Progenitor cell of endocrine pancreas (in vitro differentiated cells): ENCODE measurements around the gene USP3. TPM values are rescaled to one million over a fixed set of nuclear protein-coding genes. Genes with fewer than 3 reads are reported as not detected.
A peak's percentile ranks its signal among the peaks of the same experiment; 100 is the strongest.

Experiments used
- DNase-seq: peaks from one replicate; pipeline ENCODE4 v3.0.0; 2021; ENCODE audit warnings: low spot score; ENCODE audit not compliant: unreplicated experiment
- H3K27ac Mint-ChIP-seq: 2 replicates; pipeline ENCODE4 v1.8.0; 2021; ENCODE audit warnings: mild to moderate bottlenecking, moderate library complexity, mixed read lengths
- H3K27me3 Mint-ChIP-seq: 2 replicates; pipeline ENCODE4 v1.8.0; 2021; ENCODE audit warnings: mixed read lengths
- H3K36me3 Mint-ChIP-seq: 2 replicates; pipeline ENCODE4 v1.8.0; 2022; ENCODE audit warnings: mixed read lengths; ENCODE audit not compliant: insufficient read depth
- H3K4me1 Mint-ChIP-seq: 2 replicates; pipeline ENCODE4 v1.8.0; 2021; ENCODE audit warnings: low read depth, mixed read lengths
- H3K4me3 Mint-ChIP-seq: 2 replicates; pipeline ENCODE4 v1.8.0; 2021; ENCODE audit warnings: low read depth, mild to moderate bottlenecking, moderate library complexity, mixed read lengths
- H3K9me3 Mint-ChIP-seq: 2 replicates; pipeline ENCODE4 v1.8.0; 2021; ENCODE audit warnings: low read depth, mixed read lengths
- total RNA-seq: library from RNA; stranded (reverse); gene quantifications from 2 replicates; pipeline ENCODE4 v1.2.1, GENCODE V29; 2021
- TF ChIP-seq, protein P1 (sequence below): fragments of 200-600 bp; sonication (generic); IDR thresholded peaks from one replicate; pipeline ENCODE4 v1.5.0; 2021; ENCODE audit warnings: antibody characterized with exemption, mild to moderate bottlenecking; ENCODE audit not compliant: unreplicated experiment

USP3 gene
- total RNA-seq, 1 donor from 2014 or later: 77.0 TPM

DNA sequence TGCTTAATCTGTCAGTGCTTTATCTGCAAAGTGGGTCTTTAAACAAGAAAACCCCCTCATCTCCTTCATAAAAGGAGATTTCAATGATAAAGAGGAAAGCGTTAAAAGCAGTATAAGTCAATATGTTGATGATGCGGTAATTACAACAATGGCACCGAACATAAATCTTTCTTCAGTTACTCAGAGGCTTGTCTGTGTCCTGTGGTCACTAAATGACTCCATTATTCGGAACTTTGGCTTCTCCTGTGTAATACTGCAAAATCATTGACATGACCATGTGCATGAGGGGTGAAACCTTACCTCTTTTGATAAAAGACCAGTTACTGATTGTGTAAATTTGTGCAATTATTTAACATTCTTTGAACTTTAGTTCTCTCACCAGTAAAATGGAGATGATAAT, 4.8 kb upstream of the USP3 start:
- Mint-ChIP-seq H3K4me3 (no peak overlapping the region), H3K27me3 (peaks cover 15% of the 10 kb centered on the region), H3K27ac (no peak overlapping the region), H3K4me1 (peaks cover 27% of the 10 kb centered on the region), H3K36me3 (no peaks in the 10 kb centered on the region), H3K9me3 (no peaks in the 10 kb centered on the region)
- no peak for DNase-seq
- TF ChIP-seq, protein P1, sequence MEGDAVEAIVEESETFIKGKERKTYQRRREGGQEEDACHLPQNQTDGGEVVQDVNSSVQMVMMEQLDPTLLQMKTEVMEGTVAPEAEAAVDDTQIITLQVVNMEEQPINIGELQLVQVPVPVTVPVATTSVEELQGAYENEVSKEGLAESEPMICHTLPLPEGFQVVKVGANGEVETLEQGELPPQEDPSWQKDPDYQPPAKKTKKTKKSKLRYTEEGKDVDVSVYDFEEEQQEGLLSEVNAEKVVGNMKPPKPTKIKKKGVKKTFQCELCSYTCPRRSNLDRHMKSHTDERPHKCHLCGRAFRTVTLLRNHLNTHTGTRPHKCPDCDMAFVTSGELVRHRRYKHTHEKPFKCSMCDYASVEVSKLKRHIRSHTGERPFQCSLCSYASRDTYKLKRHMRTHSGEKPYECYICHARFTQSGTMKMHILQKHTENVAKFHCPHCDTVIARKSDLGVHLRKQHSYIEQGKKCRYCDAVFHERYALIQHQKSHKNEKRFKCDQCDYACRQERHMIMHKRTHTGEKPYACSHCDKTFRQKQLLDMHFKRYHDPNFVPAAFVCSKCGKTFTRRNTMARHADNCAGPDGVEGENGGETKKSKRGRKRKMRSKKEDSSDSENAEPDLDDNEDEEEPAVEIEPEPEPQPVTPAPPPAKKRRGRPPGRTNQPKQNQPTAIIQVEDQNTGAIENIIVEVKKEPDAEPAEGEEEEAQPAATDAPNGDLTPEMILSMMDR: no peak

DNA sequence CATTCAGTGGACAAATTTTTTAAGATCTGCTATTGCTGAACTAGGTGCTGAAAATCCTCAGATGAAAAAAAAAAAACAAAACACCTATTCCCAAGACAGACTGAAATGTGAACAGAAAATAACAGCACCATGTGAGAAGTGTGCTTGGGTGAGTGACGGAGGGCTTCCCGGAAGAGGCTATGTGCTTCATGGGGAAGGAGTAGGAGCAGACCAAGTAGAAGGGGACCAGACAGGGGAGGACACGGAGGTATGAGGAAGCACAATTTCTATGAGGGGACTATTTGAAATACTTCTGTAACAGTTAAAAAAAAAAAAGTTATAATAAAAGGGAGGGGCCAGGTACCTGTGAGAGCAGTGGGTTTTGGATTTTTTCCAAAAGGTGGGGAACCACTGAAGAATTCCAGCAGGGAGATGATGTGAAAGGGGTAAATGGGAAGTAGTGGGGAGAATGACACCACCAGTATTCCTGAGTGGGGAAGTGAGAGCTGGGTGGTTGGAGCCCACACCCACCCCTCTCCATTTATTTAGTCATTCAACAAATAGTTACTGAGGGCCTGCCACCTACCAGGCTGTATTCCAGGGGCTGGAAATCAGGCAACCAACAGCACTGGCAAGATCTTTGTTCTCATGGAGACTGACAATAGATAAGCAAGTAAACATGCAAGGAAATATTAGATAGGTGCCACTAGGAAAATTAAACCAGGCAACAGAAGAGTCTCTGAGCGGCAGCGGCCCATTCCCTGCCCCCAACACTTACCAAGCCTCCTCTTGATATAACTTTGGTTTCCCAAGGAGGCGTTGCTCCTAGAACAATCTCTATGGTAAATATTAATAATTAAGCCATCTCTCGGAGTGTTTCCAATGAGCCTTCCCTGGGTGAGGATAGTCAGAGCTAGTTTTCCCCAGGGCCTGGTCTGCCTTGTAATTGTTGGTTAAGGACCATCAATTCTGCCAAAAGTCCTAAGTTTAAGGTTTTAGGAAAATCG, 3.8 kb upstream of the USP3 start:
- peaks cover 27% of the 10 kb centered on the region for H3K4me1 Mint-ChIP-seq
- DNase-seq: no peak
- H3K9me3 Mint-ChIP-seq: no peaks in the 10 kb centered on the region
- H3K36me3 Mint-ChIP-seq: no peaks in the 10 kb centered on the region
- H3K27ac Mint-ChIP-seq: peak overlapping the region; percentile 33
- TF ChIP-seq, protein P1: no peak
- no peak overlapping the region for H3K4me3 Mint-ChIP-seq
- H3K27me3 Mint-ChIP-seq: peaks cover 11% of the 10 kb centered on the region

DNA sequence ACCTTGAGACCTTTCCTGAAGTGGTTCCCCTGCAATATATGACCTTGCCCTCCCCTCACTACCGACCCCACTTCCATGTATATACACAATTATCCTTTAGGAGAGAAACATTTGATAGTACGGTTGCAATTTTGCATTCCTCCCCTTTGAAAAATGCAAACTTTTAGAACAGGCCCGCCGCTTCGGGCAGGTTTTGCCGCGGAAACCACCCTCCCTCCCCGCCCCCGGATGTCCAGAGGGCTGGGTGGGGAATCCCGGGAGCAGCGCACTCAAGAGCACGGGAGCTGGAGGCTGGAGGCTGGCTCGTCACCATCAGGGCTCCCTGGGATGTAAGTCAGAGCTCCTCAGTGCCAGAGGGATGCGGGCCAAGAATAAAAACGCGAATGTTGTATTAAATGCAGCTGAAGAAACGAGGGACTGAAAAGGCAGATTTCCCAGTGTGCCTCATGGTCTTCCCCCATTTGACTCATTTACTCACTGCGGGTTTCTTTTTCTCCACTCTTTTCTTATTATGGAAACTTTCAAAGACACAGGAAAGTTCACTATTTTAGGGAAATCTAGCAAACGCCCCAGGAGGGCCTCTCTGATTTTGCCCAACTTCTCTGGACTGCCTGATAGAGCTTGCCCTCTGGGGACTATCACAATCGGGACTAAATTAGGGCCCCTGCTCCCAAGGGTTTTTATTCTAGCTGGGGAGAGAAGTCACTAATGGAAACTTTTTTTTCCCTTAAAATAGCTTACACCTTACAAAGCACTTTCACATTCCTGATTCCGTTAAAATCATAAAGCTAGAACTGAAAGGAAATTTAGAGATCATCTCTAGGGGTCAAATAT, 2.9 kb upstream of the USP3 start:
- Mint-ChIP-seq H3K27me3 (peaks cover 5% of the 10 kb centered on the region), H3K9me3 (no peaks in the 10 kb centered on the region), H3K4me1 (peaks cover 35% of the 10 kb centered on the region), H3K36me3 (no peaks in the 10 kb centered on the region), H3K4me3 (no peak overlapping the region), H3K27ac (no peak overlapping the region)
- no peak for DNase-seq
- TF ChIP-seq, protein P1: no peak

DNA sequence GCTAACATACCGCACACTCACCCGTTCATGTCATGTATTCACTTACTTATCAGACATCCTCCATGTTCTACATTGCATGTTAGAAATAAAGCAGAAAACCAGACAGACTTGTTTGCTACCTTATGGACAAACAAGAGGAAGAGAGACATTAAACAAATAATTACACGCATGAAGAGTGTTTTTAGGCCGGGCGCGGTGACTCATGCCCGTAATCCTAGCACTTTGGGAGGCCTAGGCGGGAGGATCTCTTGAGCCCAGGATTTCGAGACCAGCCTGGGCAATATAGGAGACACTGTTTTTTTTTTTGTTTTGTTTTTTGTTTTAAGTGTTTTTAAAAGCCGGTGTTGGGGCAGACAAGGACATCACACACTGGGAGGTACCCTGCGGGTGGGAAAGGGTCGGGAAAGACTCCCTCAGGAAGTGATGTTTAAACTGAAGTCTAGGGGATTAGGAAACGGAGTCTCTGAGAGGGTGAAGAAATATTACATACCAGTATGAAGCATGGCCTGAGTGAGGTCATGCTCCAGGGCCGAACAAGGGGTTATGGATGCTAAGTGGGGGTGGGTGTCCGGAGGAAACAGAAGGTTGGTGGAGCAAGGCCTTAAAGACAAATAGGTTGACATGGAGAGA, 2.1 kb upstream of the USP3 start:
- Mint-ChIP-seq H3K4me1 (peaks cover 41% of the 10 kb centered on the region), H3K9me3 (no peaks in the 10 kb centered on the region), H3K4me3 (peak overlapping the region; percentile 69), H3K27me3 (no peaks in the 10 kb centered on the region), H3K27ac (no peak overlapping the region), H3K36me3 (no peaks in the 10 kb centered on the region)
- DNase-seq: no peak
- TF ChIP-seq, protein P1: no peak
